ENCODE measurements around the gene PRAMEF1. TPM values are rescaled to one million over a fixed set of nuclear protein-coding genes. Genes with fewer than 3 reads are reported as not detected.

PRAMEF1 gene
- total and polyA plus RNA-seq, 2 of the 4 experiments (the other 2 are of a cell fraction), result not detected

- Histone ChIP-seq H4K91ac (ENCODE audit: insufficient read depth, low read depth, low read length) (no peak overlapping the region), H3K4ac (ENCODE audit: low read depth, low read length) (no peak overlapping the region), H3K36me3 (ENCODE audit: control insufficient read depth, insufficient read depth, low read length) (no peaks in the 10 kb centered on the region), H4K8ac (ENCODE audit: low read depth in 2 of 2, low read length in 2 of 2) (no peak overlapping the region), H2BK20ac (ENCODE audit: low read depth, low read length) (no peak overlapping the region), H2AFZ (replicated peaks; ENCODE audit: low read length, poor library complexity) (no peak overlapping the region), H3K4me3 (ENCODE audit: insufficient read depth, low read depth, low read length) (no peak overlapping the region), H3K9me3 (ENCODE audit: control insufficient read depth, insufficient read depth, low read length) (peaks cover 20% of the 10 kb centered on the region), H3K4me1 (ENCODE audit: control insufficient read depth, insufficient read depth, low read length) (no peaks in the 10 kb centered on the region), H3K56ac (ENCODE audit: extremely low read depth, insufficient read depth, low read length) (no peak overlapping the region), H4K20me1 (ENCODE audit: insufficient read depth, low read length) (no peaks in the 10 kb centered on the region), H3K23ac (ENCODE audit: low read depth, low read length) (no peak overlapping the region), H2BK120ac (ENCODE audit: low read depth, low read length) (no peak overlapping the region), H3K14ac (replicated peaks; ENCODE audit: low read depth, low read length) (no peak overlapping the region), H3K27ac (ENCODE audit: insufficient read depth, low read length) (no peak overlapping the region), H3K4me2 (ENCODE audit: low read depth, low read length) (no peak overlapping the region), H2BK5ac (ENCODE audit: low read depth, low read length, poor library complexity, severe bottlenecking) (no peak overlapping the region), H3K27me3 (ENCODE audit: control insufficient read depth, insufficient read depth, low read length) (no peaks in the 10 kb centered on the region), H3K9ac (ENCODE audit: low read depth, low read length) (no peak overlapping the region), H2AK9ac (replicated peaks; ENCODE audit: low read depth, low read length, poor library complexity) (no peak overlapping the region), H3K79me1 (ENCODE audit: low read depth in 1 of 2, low read length in 2 of 2) (no peaks in the 10 kb centered on the region), H2AK5ac (ENCODE audit: low read depth, low read length) (no peak overlapping the region), H3K9me1 (ENCODE audit: insufficient read depth, low read length) (no peaks in the 10 kb centered on the region), H3K18ac (ENCODE audit: low read depth, low read length) (no peak overlapping the region), H2BK15ac (ENCODE audit: low read depth, low read length) (no peak overlapping the region), H4K5ac (ENCODE audit: low read depth, low read length) (no peak overlapping the region)
- POLR2A ChIA-PET (ENCODE audit: unreplicated experiment), result no interaction called here
- no TSS peak for BruUV-seq (replicated peaks)
- dilution Hi-C loops (cut with HindIII; ENCODE audit: low sequenced_read_pairs, unreplicated experiment), result no loop called here
- WGBS, 2 experiments (ENCODE audit: extremely low coverage in 2 of 2, insufficient read length in 1 of 2), result no CpG with 5 or more reads among the region's 6 CpGs
- no peak for ATAC-seq (ENCODE audit: low read depth)
- in situ Hi-C loops (cut with MboI; ENCODE audit: low sequenced_read_pairs), result no loop called here
- TF ChIP-seq MAZ (IDR thresholded peaks at IDR 0.05; ENCODE audit: borderline replicate concordance, low read depth, low read length), result no peak
- TF ChIP-seq FOS (IDR thresholded peaks at IDR 0.05; ENCODE audit: low read depth, low read length), result no peak
- TF ChIP-seq, protein P1, sequence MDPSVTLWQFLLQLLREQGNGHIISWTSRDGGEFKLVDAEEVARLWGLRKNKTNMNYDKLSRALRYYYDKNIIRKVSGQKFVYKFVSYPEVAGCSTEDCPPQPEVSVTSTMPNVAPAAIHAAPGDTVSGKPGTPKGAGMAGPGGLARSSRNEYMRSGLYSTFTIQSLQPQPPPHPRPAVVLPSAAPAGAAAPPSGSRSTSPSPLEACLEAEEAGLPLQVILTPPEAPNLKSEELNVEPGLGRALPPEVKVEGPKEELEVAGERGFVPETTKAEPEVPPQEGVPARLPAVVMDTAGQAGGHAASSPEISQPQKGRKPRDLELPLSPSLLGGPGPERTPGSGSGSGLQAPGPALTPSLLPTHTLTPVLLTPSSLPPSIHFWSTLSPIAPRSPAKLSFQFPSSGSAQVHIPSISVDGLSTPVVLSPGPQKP (IDR thresholded peaks at IDR 0.05; ENCODE audit: borderline replicate concordance, low read depth, low read length), result no peak
- TF ChIP-seq CHD1 (IDR thresholded peaks at IDR 0.05; ENCODE audit: low read depth, low read length), result no peak
- TF ChIP-seq RFX5 (IDR thresholded peaks at IDR 0.05; ENCODE audit: low read depth, low read length), result no peak
- no peak for TF ChIP-seq MAFK (IDR thresholded peaks at IDR 0.05; ENCODE audit: low read depth, low read length)
- no peak for DNase-seq
- CTCF ChIA-PET, result interaction anchor here (0.7 kb wide), 1 partner anchor 7 kb away, joined by 3 read pairs; no protein-coding TSS in a partner anchor
- intact Hi-C loops (cut with micrococcal nuclease), result no loop called here
Measured at GRCh38 chr1:12756768-12757413, 34.3 kb upstream of the PRAMEF1 start.

Measured in IMR-90 (cell line).